HepG2 (cell line): ENCODE measurements around the gene LRP1B. TPM values are rescaled to one million over a fixed set of nuclear protein-coding genes. Genes with fewer than 3 reads are reported as not detected.

Experiments
- ATAC-seq: fragments of 200-7000 bp; cut with Tn5 transposase; 3 replicates; pipeline ENCODE4 v1.9.1; 2020; ENCODE audit warnings: mild to moderate bottlenecking, moderate library complexity
- BruUV-seq: library from RNA; stranded (reverse); fragments of 400-500 nt; replicated peaks from 2 replicates; lab custom pipeline; 2021; lab: Mats Ljungman, UMichigan
- CTCF ChIA-PET: fragments of 300-600 bp; formaldehyde crosslinking; extraction: SDS; loops from one replicate; lab custom pipeline; 2021; ENCODE audit warnings: low total read pairs, inconsistent platforms, low intra/inter-chr PET ratio; lab: Yijun Ruan, JAX
- POLR2A ChIA-PET: fragments of 350-600 bp; sonication (Branson Sonifier 250); formaldehyde crosslinking; loops from one replicate; lab custom pipeline; 2020; ENCODE audit warnings: antibody characterized with exemption, inconsistent platforms; lab: Yijun Ruan, JAX
- DNase-seq: peaks from one replicate; pipeline ENCODE4 v3.0.0-alpha.2; 2015; ENCODE audit warnings: low spot score
- FAIRE-seq: peaks from 3 replicates; lab custom pipeline; 2011; peaks lifted over from hg19 to GRCh38; lab: Jason Lieb, UNC
- H2AFZ ChIP-seq: one replicate; pipeline ENCODE4 v1.6.1; 2011; ENCODE audit warnings: low read length, inconsistent platforms
- H3K27ac ChIP-seq: fragments of 300-600 bp; 3 replicates; pipeline ENCODE4 v1.8.0; 2011; ENCODE audit warnings: mixed run types, mild to moderate bottlenecking, mixed read lengths, low read length, inconsistent platforms; ENCODE audit not compliant: insufficient read depth; ENCODE audit errors: extremely low read length
- H3K27me3 ChIP-seq, 2 experiments: fragments of 200-600 bp in 1 of 2; 2 replicates in 1 of 2; 3 replicates in 1 of 2; pipeline versions ENCODE4 v1.6.0 to v1.8.0; 2011; ENCODE audit warnings: low read length in 2 of 2, mild to moderate bottlenecking in 2 of 2, moderate library complexity in 2 of 2, inconsistent platforms in 1 of 2; ENCODE audit not compliant: insufficient read depth in 2 of 2, control insufficient read depth in 1 of 2
- H3K36me3 ChIP-seq, 2 experiments: fragments of 200-600 bp in 1 of 2; replicated peaks in 1 of 2; 2 replicates in 1 of 2; 3 replicates in 1 of 2; pipeline versions ENCODE4 v1.5.1 to v1.8.0; 2011; ENCODE audit warnings: low read length in 2 of 2, inconsistent platforms in 1 of 2; ENCODE audit not compliant: insufficient read depth in 2 of 2, control insufficient read depth in 1 of 2
- H3K4me1 ChIP-seq: 2 replicates; pipeline ENCODE4 v1.5.1; 2012; ENCODE audit warnings: low read length, inconsistent platforms; ENCODE audit not compliant: insufficient read depth
- H3K4me2 ChIP-seq: 2 replicates; pipeline ENCODE4 v1.6.0; 2011; ENCODE audit warnings: low read depth, low read length, inconsistent platforms
- H3K4me3 ChIP-seq, 3 experiments: fragments of 200-600 bp in 1 of 3; sonication (generic), shearing (Covaris generic) in 1 of 3; replicated peaks in 1 of 3; 2 replicates each; pipeline ENCODE4 v1.5.1; 2011 to 2016; ENCODE audit warnings: low read length in 3 of 3, inconsistent platforms in 2 of 3, low read depth in 2 of 3, mild to moderate bottlenecking in 2 of 3, control low read depth in 1 of 3, mixed read lengths in 1 of 3; ENCODE audit not compliant: insufficient read depth in 1 of 3
- H3K79me2 ChIP-seq: one replicate; pipeline ENCODE4 v1.6.1; 2011; ENCODE audit warnings: low read length, inconsistent platforms; ENCODE audit not compliant: insufficient read depth
- H3K9ac ChIP-seq: 2 replicates; pipeline ENCODE4 v1.6.0; 2011; ENCODE audit warnings: mild to moderate bottlenecking, low read depth, low read length, inconsistent platforms; ENCODE audit not compliant: insufficient read depth
- H3K9me3 ChIP-seq: 2 replicates; pipeline ENCODE4 v1.5.1; 2012; ENCODE audit warnings: mild to moderate bottlenecking, low read length
- H4K20me1 ChIP-seq: 2 replicates; pipeline ENCODE4 v1.6.0; 2011; ENCODE audit warnings: inconsistent platforms, mild to moderate bottlenecking, low read length, moderate library complexity; ENCODE audit not compliant: insufficient read depth
- FOXM1 ChIP-seq: sonication (generic); formaldehyde crosslinking; IDR thresholded peaks from 2 replicates; pipeline ENCODE4 v1.5.0; 2020; ENCODE audit warnings: missing genetic modification reagents
- HIC2 ChIP-seq: sonication (generic); formaldehyde crosslinking; IDR thresholded peaks from 2 replicates; pipeline ENCODE4 v1.9.0; 2022; ENCODE audit warnings: low read depth, missing genetic modification reagents
- HOXD1 ChIP-seq: sonication (generic); formaldehyde crosslinking; IDR thresholded peaks from 2 replicates; pipeline ENCODE4 v1.5.0; 2020; ENCODE audit warnings: missing genetic modification reagents
- MAFF ChIP-seq: IDR thresholded peaks from 2 replicates; pipeline ENCODE4 v1.6.1; 2011; ENCODE audit warnings: low read depth, low read length, improper control_type of control experiment
- MAFK ChIP-seq, 2 experiments: IDR thresholded peaks in 1 of 2; conservative IDR thresholded peaks in 1 of 2; 2 replicates each; pipeline ENCODE4 v1.6.1; 2011; ENCODE audit warnings: improper control_type of control experiment in 2 of 2, low read length in 2 of 2
- NFATC3 ChIP-seq: sonication (generic); formaldehyde crosslinking; IDR thresholded peaks from 2 replicates; pipeline ENCODE4 v1.5.1; 2020; ENCODE audit warnings: mild to moderate bottlenecking, missing genetic modification reagents
- NR1H2 ChIP-seq: sonication (generic); formaldehyde crosslinking; IDR thresholded peaks from 2 replicates; pipeline ENCODE4 v1.8.1; 2022; ENCODE audit warnings: low read depth, missing genetic modification reagents, borderline replicate concordance
- SUZ12 ChIP-seq: fragments of 150-350 bp; IDR thresholded peaks from 2 replicates; pipeline ENCODE4 v1.6.1; 2014; ENCODE audit warnings: low read depth, low read length
- TBX3 ChIP-seq: fragments of 450-650 bp; IDR thresholded peaks from 2 replicates; pipeline ENCODE4 v1.6.1; 2017; ENCODE audit warnings: antibody characterized with exemption, mild to moderate bottlenecking, inconsistent platforms, borderline replicate concordance
- TCF7L2 ChIP-seq: IDR thresholded peaks from 2 replicates; pipeline ENCODE4 v1.6.1; 2011; ENCODE audit warnings: mild to moderate bottlenecking, low read depth, low read length, moderate library complexity
- ZNF484 ChIP-seq: sonication (generic); formaldehyde crosslinking; IDR thresholded peaks from 2 replicates; pipeline ENCODE4 v1.5.1; 2020; ENCODE audit warnings: mild to moderate bottlenecking, low read depth, missing genetic modification reagents, borderline replicate concordance
- ZNF687 ChIP-seq: sonication (generic); formaldehyde crosslinking; IDR thresholded peaks from 2 replicates; pipeline ENCODE4 v1.5.1; 2020; ENCODE audit warnings: mild to moderate bottlenecking, missing genetic modification reagents, moderate library complexity
- ZNF747 ChIP-seq: sonication (generic); formaldehyde crosslinking; IDR thresholded peaks from 2 replicates; pipeline ENCODE4 v1.8.1; 2023; ENCODE audit warnings: missing genetic modification reagents, mild to moderate bottlenecking, borderline replicate concordance
- ZNF788 ChIP-seq: sonication (generic); formaldehyde crosslinking; IDR thresholded peaks from 2 replicates; pipeline ENCODE4 v1.5.0; 2020; ENCODE audit warnings: mild to moderate bottlenecking, missing genetic modification reagents, borderline replicate concordance
- WGBS: methylation state at CpG from one replicate; pipeline ENCODE4 v1.1.6; 2017; ENCODE audit warnings: low lambda C conversion rate; 5-methylcytosine and 5-hydroxymethylcytosine counted together
- in situ Hi-C: cut with HindIII; loops from 2 replicates; pipeline ENCODE4 v1.10.0; 2017; ENCODE audit warnings: low pct_unique_long_range_greater_than_20kb; ENCODE audit not compliant: extremely low pct_ligation_motif_present
- intact Hi-C: fragments of 100-400 bp; cut with micrococcal nuclease; formaldehyde crosslinking; loops from one replicate; pipeline ENCODE4 v1.10.0; 2022; ENCODE audit not compliant: unreplicated experiment
- polyA plus RNA-seq, 8 experiments: library from polyadenylated mRNA; depleted of rRNA in 3 of 8; stranded (reverse) in 7 of 8; unstranded in 1 of 8; fragments of >200 nt; fragmentation: Illumina TruSeq in 4 of 8; extraction: Trizol in 4 of 8; gene quantifications; 2 replicates each; pipeline versions ENCODE4 v1.2.1 to v1.2.3, GENCODE V29; 2011 to 2016; ENCODE audit warnings: low read depth in 4 of 8, missing spikeins in 1 of 8, mixed read lengths in 1 of 8; ENCODE audit not compliant: insufficient read depth in 1 of 8
- total RNA-seq, 5 experiments: library from RNA; depleted of rRNA; stranded (reverse); fragments of >200 nt; fragmentation: Illumina TruSeq; extraction: Trizol; gene quantifications; 2 replicates each; pipeline ENCODE4 v1.2.3, GENCODE V29; 2016; ENCODE audit warnings: low read depth in 1 of 5

LRP1B gene
- total and polyA plus RNA-seq, 2 of the 13 experiments (the other 11 are each of a cell fraction or from before 2014, with no cell fraction given): 0.04 TPM; not detected in 1

- DNase-seq: no peak
- CTCF ChIA-PET: no interaction called here
- WGBS: 45% methylated on average over 2 of the region's 2 CpGs
- Histone ChIP-seq H3K9me3 (no peaks in the 10 kb centered on the region), H4K20me1 (no peaks in the 10 kb centered on the region), H3K79me2 (no peaks in the 10 kb centered on the region), H3K36me3 (no peaks in the 10 kb centered on the region), H3K4me2 (no peak overlapping the region), H3K27ac (no peak overlapping the region), H2AFZ (no peak overlapping the region), H3K4me1 (no peaks in the 10 kb centered on the region), H3K27me3 (no peaks in the 10 kb centered on the region), H3K4me3 (no peak overlapping the region)
- no peak for ATAC-seq
- in situ Hi-C loops: no loop called here
- POLR2A ChIA-PET: no interaction called here
- intact Hi-C loops: no loop called here
- no peak for FAIRE-seq
- no TSS peak for BruUV-seq
- TF ChIP-seq FOXM1 (CRISPR knock-in tag) (no peak), ZNF747 (CRISPR knock-in tag) (no peak), NR1H2 (CRISPR knock-in tag) (no peak), MAFK (conservative IDR thresholded peaks at IDR 0.05 in 1 of 2, IDR thresholded peaks at IDR 0.05 in 1 of 2; ENCODE audit: low read length in 2 of 2) (peak; percentile 57 to 67), TCF7L2 (no peak), TBX3 (no peak), HOXD1 (CRISPR knock-in tag) (no peak), ZNF484 (CRISPR knock-in tag) (no peak), ZNF687 (CRISPR knock-in tag) (no peak), HIC2 (CRISPR knock-in tag) (no peak), NFATC3 (no peak), SUZ12 (no peak), ZNF788 (CRISPR knock-in tag) (no peak), MAFF (peak; percentile 45; the same call in 1 of the 2 replicates)
- TF ChIP-seq, all 625 proteins: peak for 2
- no peak overlapping the region for H3K9ac ChIP-seq
Observed at GRCh38 chr2:140273958-140274357, 1856.9 kb downstream of the LRP1B start.
